SJCRH30 (cell line): ENCODE data around the gene NHLRC4. TPM values are rescaled to one million over a fixed set of nuclear protein-coding genes. Genes with fewer than 3 reads are reported as not detected.

Experiments used
- DNase-seq, 2 experiments: peaks; one replicate each; pipeline ENCODE4 v3.0.0-alpha.2; 2015 to 2020
- H3K27ac ChIP-seq: fragments of 250-450 bp; sonication (Bioruptor Pico); 2 replicates; pipeline ENCODE4 v1.5.1; 2020; ENCODE audit warnings: mild to moderate bottlenecking, moderate library complexity
- H3K27me3 ChIP-seq: fragments of 250-450 bp; sonication (Bioruptor Pico); 2 replicates; pipeline ENCODE4 v1.5.1; 2020; ENCODE audit warnings: mild to moderate bottlenecking, moderate library complexity
- H3K36me3 ChIP-seq: fragments of 250-450 bp; sonication (Bioruptor Pico); 2 replicates; pipeline ENCODE4 v1.5.1; 2020; ENCODE audit warnings: mild to moderate bottlenecking, moderate library complexity
- H3K4me1 ChIP-seq: fragments of 250-450 bp; sonication (Bioruptor Pico); 2 replicates; pipeline ENCODE4 v1.5.1; 2020; ENCODE audit warnings: mild to moderate bottlenecking, moderate library complexity
- H3K4me3 ChIP-seq: fragments of 250-450 bp; sonication (Bioruptor Pico); 2 replicates; pipeline ENCODE4 v1.5.1; 2020; ENCODE audit warnings: mild to moderate bottlenecking, moderate library complexity
- H3K9me3 ChIP-seq: fragments of 250-450 bp; sonication (Bioruptor Pico); replicated peaks from 2 replicates; pipeline ENCODE4 v1.5.1; 2020; ENCODE audit warnings: mild to moderate bottlenecking, moderate library complexity
- total RNA-seq: library from RNA; depleted of rRNA; stranded (reverse); fragments of >200 nt; shearing (Covaris generic); gene quantifications from 2 replicates; pipeline ENCODE4 v1.2.3, GENCODE V29; 2014

Gene NHLRC4
- total RNA-seq, 1 experiment from 2014 or later: 0.08 TPM

GRCh38 chr16:526181-527014 is 40.4 kb upstream of the NHLRC4 start:
- Histone ChIP-seq H3K27ac (peak overlapping the region; percentile 97), H3K4me1 (peaks cover 15% of the 10 kb centered on the region), H3K9me3 (no peaks in the 10 kb centered on the region), H3K36me3 (no peaks in the 10 kb centered on the region), H3K4me3 (peak overlapping the region; percentile 91), H3K27me3 (no peaks in the 10 kb centered on the region)
- DNase-seq: peak; percentile 88 to 90

GRCh38 chr16:527015-527903 is 39.5 kb upstream of the NHLRC4 start, which contains the start of gene CAPN15:
Gene CAPN15, plus strand, starts transcription at chr16:527712. Its CDS starts 19,127 bp downstream, at chr16:546839.
- peak within 1 kb of the TSS; percentile 96 for H3K4me3 ChIP-seq
- DNase-seq: peak; percentile 92 to 93
- no peaks in the 10 kb centered on the region for H3K27me3 ChIP-seq
- H3K27ac ChIP-seq: peak within 1 kb of the TSS; percentile 97
- peaks cover 15% of the 10 kb centered on the region for H3K4me1 ChIP-seq
- H3K9me3 ChIP-seq: no peaks in the 10 kb centered on the region
- no peaks in the 10 kb centered on the region for H3K36me3 ChIP-seq

- Histone ChIP-seq H3K4me3 (peak overlapping the region; percentile 96), H3K27me3 (no peaks in the 10 kb centered on the region), H3K4me1 (peaks cover 16% of the 10 kb centered on the region), H3K9me3 (no peaks in the 10 kb centered on the region), H3K27ac (peak overlapping the region; percentile 76), H3K36me3 (no peaks in the 10 kb centered on the region)
- peak; percentile 43 to 53 for DNase-seq
Observed at GRCh38 chr16:528111-529011, 38.4 kb upstream of the NHLRC4 start.

GRCh38 chr16:529012-529575 is 37.7 kb upstream of the NHLRC4 start:
- peak; percentile 35 to 47 for DNase-seq
- Histone ChIP-seq H3K4me3 (peak overlapping the region; percentile 96), H3K27ac (peak overlapping the region; percentile 76), H3K36me3 (no peaks in the 10 kb centered on the region), H3K9me3 (no peaks in the 10 kb centered on the region), H3K27me3 (no peaks in the 10 kb centered on the region), H3K4me1 (peaks cover 24% of the 10 kb centered on the region)

GRCh38 chr16:530111-530817 is 36.5 kb upstream of the NHLRC4 start:
- H3K4me1 ChIP-seq: peaks cover 36% of the 10 kb centered on the region
- H3K4me3 ChIP-seq: no peak overlapping the region
- H3K36me3 ChIP-seq: no peaks in the 10 kb centered on the region
- peak overlapping the region; percentile 76; the same call in 1 of the 2 replicates for H3K27ac ChIP-seq
- H3K9me3 ChIP-seq: no peaks in the 10 kb centered on the region
- no peak for DNase-seq
- no peaks in the 10 kb centered on the region for H3K27me3 ChIP-seq

- Histone ChIP-seq H3K9me3 (no peaks in the 10 kb centered on the region), H3K4me3 (no peak overlapping the region), H3K27me3 (no peaks in the 10 kb centered on the region), H3K36me3 (peaks cover 6% of the 10 kb centered on the region; the same call in 1 of the 2 replicates), H3K27ac (no peak overlapping the region), H3K4me1 (peaks cover 34% of the 10 kb centered on the region)
- no peak for DNase-seq
Observed at GRCh38 chr16:531494-532125, 35.2 kb upstream of the NHLRC4 start.

- H3K9me3 ChIP-seq: no peaks in the 10 kb centered on the region
- H3K4me3 ChIP-seq: no peak overlapping the region
- no peaks in the 10 kb centered on the region for H3K27me3 ChIP-seq
- H3K36me3 ChIP-seq: peaks cover 22% of the 10 kb centered on the region
- H3K4me1 ChIP-seq: peaks cover 34% of the 10 kb centered on the region
- peak in 1 of 2 experiments; percentile 43 for DNase-seq
- H3K27ac ChIP-seq: no peak overlapping the region
Observed at GRCh38 chr16:533391-534123, 33.2 kb upstream of the NHLRC4 start.

- peaks cover 22% of the 10 kb centered on the region for H3K36me3 ChIP-seq
- H3K4me3 ChIP-seq: no peak overlapping the region
- H3K27me3 ChIP-seq: no peaks in the 10 kb centered on the region
- no peak overlapping the region for H3K27ac ChIP-seq
- H3K9me3 ChIP-seq: no peaks in the 10 kb centered on the region
- H3K4me1 ChIP-seq: peaks cover 31% of the 10 kb centered on the region
- DNase-seq: peak; percentile 78 to 85
Observed at GRCh38 chr16:534135-534534, 32.7 kb upstream of the NHLRC4 start.

- no peak overlapping the region for H3K27ac ChIP-seq
- no peak for DNase-seq
- H3K9me3 ChIP-seq: no peaks in the 10 kb centered on the region
- peaks cover 24% of the 10 kb centered on the region for H3K4me1 ChIP-seq
- no peaks in the 10 kb centered on the region for H3K27me3 ChIP-seq
- peaks cover 22% of the 10 kb centered on the region for H3K36me3 ChIP-seq
- H3K4me3 ChIP-seq: no peak overlapping the region
Observed at GRCh38 chr16:534856-535445, 31.9 kb upstream of the NHLRC4 start.

GRCh38 chr16:535446-536405 is 31.1 kb upstream of the NHLRC4 start:
- peaks cover 24% of the 10 kb centered on the region for H3K4me1 ChIP-seq
- no peak overlapping the region for H3K27ac ChIP-seq
- no peak overlapping the region for H3K4me3 ChIP-seq
- H3K27me3 ChIP-seq: no peaks in the 10 kb centered on the region
- peak; percentile 50 for DNase-seq
- H3K36me3 ChIP-seq: peaks cover 25% of the 10 kb centered on the region
- H3K9me3 ChIP-seq: no peaks in the 10 kb centered on the region

- Histone ChIP-seq H3K27ac (no peak overlapping the region), H3K36me3 (peaks cover 25% of the 10 kb centered on the region), H3K27me3 (no peaks in the 10 kb centered on the region)
Observed at GRCh38 chr16:536746-537145, 30.1 kb upstream of the NHLRC4 start.

More at GRCh38 chr16:536746-537145, 30.1 kb upstream of the NHLRC4 start:
- Histone ChIP-seq H3K4me1 (peaks cover 24% of the 10 kb centered on the region), H3K9me3 (no peaks in the 10 kb centered on the region), H3K4me3 (no peak overlapping the region)
- DNase-seq: no peak
